ENCODE data around the gene CTTNBP2.

CTTNBP2 gene

DNA sequence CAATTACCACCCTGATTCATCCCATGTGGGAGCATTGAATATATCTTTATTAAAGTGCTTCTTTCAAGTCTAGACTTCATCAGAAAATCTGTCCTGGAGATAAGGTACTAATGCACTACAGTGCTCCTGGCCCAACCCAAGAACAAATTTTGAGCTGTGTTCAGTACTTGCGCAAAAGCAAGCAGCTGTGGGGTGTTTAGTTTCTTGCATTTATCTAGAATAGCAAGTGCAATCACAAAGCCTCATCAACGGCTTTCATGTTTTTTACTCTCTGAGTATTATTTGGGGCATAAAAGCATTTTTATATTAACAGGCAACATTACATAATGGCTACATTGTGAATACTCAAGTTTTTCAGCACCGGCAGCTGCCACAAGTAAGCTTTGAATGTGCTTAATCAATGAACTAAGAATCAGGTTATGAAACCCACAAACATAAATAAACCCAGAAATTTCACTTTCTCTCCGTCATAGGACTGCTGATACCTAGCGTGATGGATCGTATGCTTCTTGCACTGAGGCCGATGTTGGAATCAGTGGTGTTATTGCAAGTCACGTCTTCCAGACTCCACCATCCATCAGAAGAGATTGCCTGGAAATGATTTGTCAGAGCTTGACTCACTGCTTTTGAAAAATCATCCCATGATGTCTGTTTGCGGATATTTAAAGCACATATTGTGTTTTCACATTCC is 113.1 kb downstream of the CTTNBP2 start:
- ChIA-PET CTCF (interaction anchor here (1.4 kb wide), 1 partner anchor 9 kb away, joined by 3 read pairs; no protein-coding TSS in a partner anchor), POLR2A (no interaction called here)
- Histone ChIP-seq H3K4me1 (ENCODE audit: control insufficient read depth, insufficient read depth, low read length) (no peaks in the 10 kb centered on the region), H3K4me3 (ENCODE audit: low read depth, low read length) (no peak overlapping the region), H3K36me3 (ENCODE audit: control insufficient read depth in 2 of 2, insufficient read depth in 1 of 2, low read length in 2 of 2) (peaks cover 0 to 11% of the 10 kb centered on the region in 2 experiments; a peak in 2 of 3 replicates), H3K27ac (ENCODE audit: extremely low read depth, low read depth, low read length) (no peak overlapping the region), H3K9me3 (ENCODE audit: control insufficient read depth, insufficient read depth, low read depth, low read length) (no peaks in the 10 kb centered on the region)
- TF ChIP-seq KLF7 (tag by site-specific recombination; IDR thresholded peaks at IDR 0.05; ENCODE audit: borderline replicate concordance) = no peak
- TF ChIP-seq ZNF660 (tag by site-specific recombination; IDR thresholded peaks at IDR 0.05) = no peak
- no peak for TF ChIP-seq ZNF837 (tag by site-specific recombination; IDR thresholded peaks at IDR 0.05)
- TF ChIP-seq, protein P1, sequence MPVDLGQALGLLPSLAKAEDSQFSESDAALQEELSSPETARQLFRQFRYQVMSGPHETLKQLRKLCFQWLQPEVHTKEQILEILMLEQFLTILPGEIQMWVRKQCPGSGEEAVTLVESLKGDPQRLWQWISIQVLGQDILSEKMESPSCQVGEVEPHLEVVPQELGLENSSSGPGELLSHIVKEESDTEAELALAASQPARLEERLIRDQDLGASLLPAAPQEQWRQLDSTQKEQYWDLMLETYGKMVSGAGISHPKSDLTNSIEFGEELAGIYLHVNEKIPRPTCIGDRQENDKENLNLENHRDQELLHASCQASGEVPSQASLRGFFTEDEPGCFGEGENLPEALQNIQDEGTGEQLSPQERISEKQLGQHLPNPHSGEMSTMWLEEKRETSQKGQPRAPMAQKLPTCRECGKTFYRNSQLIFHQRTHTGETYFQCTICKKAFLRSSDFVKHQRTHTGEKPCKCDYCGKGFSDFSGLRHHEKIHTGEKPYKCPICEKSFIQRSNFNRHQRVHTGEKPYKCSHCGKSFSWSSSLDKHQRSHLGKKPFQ (tag by site-specific recombination; IDR thresholded peaks at IDR 0.05) = no peak
- TF ChIP-seq ZSCAN23 (tag by site-specific recombination; IDR thresholded peaks at IDR 0.05) = no peak
- no peak for TF ChIP-seq ZBTB7A (tag by site-specific recombination; IDR thresholded peaks at IDR 0.05; ENCODE audit: low read depth)
- no peak for TF ChIP-seq ZNF600 (tag by site-specific recombination; IDR thresholded peaks at IDR 0.05)
- TF ChIP-seq, protein P2, sequence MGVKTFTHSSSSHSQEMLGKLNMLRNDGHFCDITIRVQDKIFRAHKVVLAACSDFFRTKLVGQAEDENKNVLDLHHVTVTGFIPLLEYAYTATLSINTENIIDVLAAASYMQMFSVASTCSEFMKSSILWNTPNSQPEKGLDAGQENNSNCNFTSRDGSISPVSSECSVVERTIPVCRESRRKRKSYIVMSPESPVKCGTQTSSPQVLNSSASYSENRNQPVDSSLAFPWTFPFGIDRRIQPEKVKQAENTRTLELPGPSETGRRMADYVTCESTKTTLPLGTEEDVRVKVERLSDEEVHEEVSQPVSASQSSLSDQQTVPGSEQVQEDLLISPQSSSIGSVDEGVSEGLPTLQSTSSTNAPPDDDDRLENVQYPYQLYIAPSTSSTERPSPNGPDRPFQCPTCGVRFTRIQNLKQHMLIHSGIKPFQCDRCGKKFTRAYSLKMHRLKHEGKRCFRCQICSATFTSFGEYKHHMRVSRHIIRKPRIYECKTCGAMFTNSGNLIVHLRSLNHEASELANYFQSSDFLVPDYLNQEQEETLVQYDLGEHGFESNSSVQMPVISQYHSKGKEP (tag by site-specific recombination; IDR thresholded peaks at IDR 0.05) = no peak
- no peak for TF ChIP-seq ZNF433 (tag by site-specific recombination; IDR thresholded peaks at IDR 0.05; ENCODE audit: low read depth)
- TF ChIP-seq ZNF266 (tag by site-specific recombination; IDR thresholded peaks at IDR 0.05; ENCODE audit: low read depth) = no peak
- TF ChIP-seq ZNF391 (tag by site-specific recombination; IDR thresholded peaks at IDR 0.05; ENCODE audit: borderline replicate concordance, low read depth) = no peak
- no peak for TF ChIP-seq ZBTB1 (tag by site-specific recombination; IDR thresholded peaks at IDR 0.05)
- no peak for TF ChIP-seq ZBTB21 (tag by site-specific recombination; IDR thresholded peaks at IDR 0.05)
- no peak for TF ChIP-seq ZNF530 (tag by site-specific recombination; IDR thresholded peaks at IDR 0.05; ENCODE audit: low read depth)
- TF ChIP-seq TCF7L2 (IDR thresholded peaks at IDR 0.05; ENCODE audit: borderline replicate concordance, low read depth, low read length) = no peak
- no peak for TF ChIP-seq ZNF416 (tag by site-specific recombination; IDR thresholded peaks at IDR 0.05)

DNA sequence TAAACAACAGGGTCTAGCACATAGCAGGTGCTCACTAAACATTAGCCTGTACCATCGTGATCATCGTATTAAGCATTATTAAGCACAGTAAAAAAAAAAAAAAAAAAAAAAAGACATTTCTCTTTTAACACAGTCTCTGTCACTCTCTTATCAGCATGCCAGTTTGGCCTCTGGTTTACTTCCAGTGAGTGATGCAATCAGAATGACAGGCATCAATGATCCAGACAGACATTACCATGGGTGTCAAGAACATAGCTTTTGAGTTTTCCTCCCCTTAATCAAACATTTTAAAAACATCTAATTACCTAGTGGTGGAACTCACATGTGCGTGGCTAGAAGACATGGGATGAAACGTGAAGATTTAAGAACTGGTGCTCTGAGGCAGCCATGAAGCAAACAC is 115.8 kb downstream of the CTTNBP2 start:
- Histone ChIP-seq H3K4me1 (ENCODE audit: control insufficient read depth, insufficient read depth, low read length) (no peaks in the 10 kb centered on the region), H3K4me3 (ENCODE audit: low read depth, low read length) (no peak overlapping the region), H3K27ac (ENCODE audit: extremely low read depth, low read depth, low read length) (no peak overlapping the region), H3K36me3 (ENCODE audit: control insufficient read depth in 2 of 2, insufficient read depth in 1 of 2, low read length in 2 of 2) (peaks cover 0 to 11% of the 10 kb centered on the region in 2 experiments; a peak in 2 of 3 replicates), H3K9me3 (ENCODE audit: control insufficient read depth, insufficient read depth, low read depth, low read length) (no peaks in the 10 kb centered on the region)
- POLR2A ChIA-PET = no interaction called here
- CTCF ChIA-PET = no interaction called here
- TF ChIP-seq ZNF530 (tag by site-specific recombination; IDR thresholded peaks at IDR 0.05; ENCODE audit: low read depth) = no peak
- TF ChIP-seq ZSCAN30 (tag by site-specific recombination; IDR thresholded peaks at IDR 0.05) = no peak
- TF ChIP-seq, protein P3, sequence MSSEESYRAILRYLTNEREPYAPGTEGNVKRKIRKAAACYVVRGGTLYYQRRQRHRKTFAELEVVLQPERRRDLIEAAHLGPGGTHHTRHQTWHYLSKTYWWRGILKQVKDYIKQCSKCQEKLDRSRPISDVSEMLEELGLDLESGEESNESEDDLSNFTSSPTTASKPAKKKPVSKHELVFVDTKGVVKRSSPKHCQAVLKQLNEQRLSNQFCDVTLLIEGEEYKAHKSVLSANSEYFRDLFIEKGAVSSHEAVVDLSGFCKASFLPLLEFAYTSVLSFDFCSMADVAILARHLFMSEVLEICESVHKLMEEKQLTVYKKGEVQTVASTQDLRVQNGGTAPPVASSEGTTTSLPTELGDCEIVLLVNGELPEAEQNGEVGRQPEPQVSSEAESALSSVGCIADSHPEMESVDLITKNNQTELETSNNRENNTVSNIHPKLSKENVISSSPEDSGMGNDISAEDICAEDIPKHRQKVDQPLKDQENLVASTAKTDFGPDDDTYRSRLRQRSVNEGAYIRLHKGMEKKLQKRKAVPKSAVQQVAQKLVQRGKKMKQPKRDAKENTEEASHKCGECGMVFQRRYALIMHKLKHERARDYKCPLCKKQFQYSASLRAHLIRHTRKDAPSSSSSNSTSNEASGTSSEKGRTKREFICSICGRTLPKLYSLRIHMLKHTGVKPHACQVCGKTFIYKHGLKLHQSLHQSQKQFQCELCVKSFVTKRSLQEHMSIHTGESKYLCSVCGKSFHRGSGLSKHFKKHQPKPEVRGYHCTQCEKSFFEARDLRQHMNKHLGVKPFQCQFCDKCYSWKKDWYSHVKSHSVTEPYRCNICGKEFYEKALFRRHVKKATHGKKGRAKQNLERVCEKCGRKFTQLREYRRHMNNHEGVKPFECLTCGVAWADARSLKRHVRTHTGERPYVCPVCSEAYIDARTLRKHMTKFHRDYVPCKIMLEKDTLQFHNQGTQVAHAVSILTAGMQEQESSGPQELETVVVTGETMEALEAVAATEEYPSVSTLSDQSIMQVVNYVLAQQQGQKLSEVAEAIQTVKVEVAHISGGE (tag by site-specific recombination; conservative IDR thresholded peaks at IDR 0.05; ENCODE audit: low read depth) = no peak
- no peak for TF ChIP-seq TRIM28 (IDR thresholded peaks at IDR 0.05; ENCODE audit: borderline replicate concordance, low read length)
- no peak for TF ChIP-seq GLI4 (tag by site-specific recombination; IDR thresholded peaks at IDR 0.05)
- TF ChIP-seq ZNF248 (tag by site-specific recombination; IDR thresholded peaks at IDR 0.05) = no peak
- TF ChIP-seq ZNF776 (tag by site-specific recombination; IDR thresholded peaks at IDR 0.05; ENCODE audit: borderline replicate concordance) = no peak
- no peak for TF ChIP-seq ZNF621 (tag by site-specific recombination; IDR thresholded peaks at IDR 0.05)
- no peak for TF ChIP-seq ZFP37 (tag by site-specific recombination; IDR thresholded peaks at IDR 0.05)
- no peak for TF ChIP-seq ZNF560 (tag by site-specific recombination; IDR thresholded peaks at IDR 0.05; ENCODE audit: borderline replicate concordance)
- no peak for TF ChIP-seq MYNN (tag by site-specific recombination; IDR thresholded peaks at IDR 0.05; ENCODE audit: borderline replicate concordance)
- TF ChIP-seq OSR2 (tag by site-specific recombination; IDR thresholded peaks at IDR 0.05) = no peak
- TF ChIP-seq, protein P4, sequence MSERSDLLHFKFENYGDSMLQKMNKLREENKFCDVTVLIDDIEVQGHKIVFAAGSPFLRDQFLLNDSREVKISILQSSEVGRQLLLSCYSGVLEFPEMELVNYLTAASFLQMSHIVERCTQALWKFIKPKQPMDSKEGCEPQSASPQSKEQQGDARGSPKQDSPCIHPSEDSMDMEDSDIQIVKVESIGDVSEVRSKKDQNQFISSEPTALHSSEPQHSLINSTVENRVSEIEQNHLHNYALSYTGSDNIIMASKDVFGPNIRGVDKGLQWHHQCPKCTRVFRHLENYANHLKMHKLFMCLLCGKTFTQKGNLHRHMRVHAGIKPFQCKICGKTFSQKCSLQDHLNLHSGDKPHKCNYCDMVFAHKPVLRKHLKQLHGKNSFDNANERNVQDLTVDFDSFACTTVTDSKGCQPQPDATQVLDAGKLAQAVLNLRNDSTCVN (tag by site-specific recombination; optimal IDR thresholded peaks at IDR 0.05) = no peak
